Mammary epithelial cell (primary cell): ENCODE results near the gene DESI2.

Experiments used
- CTCF ChIP-seq, 2 donors: IDR thresholded peaks in 1 of 2; conservative IDR thresholded peaks in 1 of 2; 2 replicates each; pipeline ENCODE4 v1.5.1; 2011 to 2012; ENCODE audit warnings: inconsistent platforms in 2 of 2, low read length in 2 of 2, mild to moderate bottlenecking in 2 of 2, control low read depth in 1 of 2, low read depth in 1 of 2; ENCODE audit not compliant: insufficient read depth in 1 of 2; ENCODE audit errors: extremely low read depth in 1 of 2
- EZH2 ChIP-seq: IDR thresholded peaks from 2 replicates; pipeline ENCODE4 v1.6.1; 2012; ENCODE audit warnings: low read length, inconsistent platforms, borderline replicate concordance

- TF ChIP-seq CTCF (conservative IDR thresholded peaks at IDR 0.05 in 1 of 2, IDR thresholded peaks at IDR 0.05 in 1 of 2; ENCODE audit: extremely low read depth in 1 of 2, insufficient read depth in 1 of 2, low read depth in 1 of 2, low read length in 2 of 2) (no peak), EZH2 (no peak)
Measured at GRCh38 chr1:244640917-244641316, 12.0 kb upstream of the DESI2 start.
